GM12801 (cell line): ENCODE measurements around the gene ETV3.

Source experiments
- CTCF ChIP-seq: IDR thresholded peaks from one replicate; pipeline ENCODE4 v1.5.1; 2011; ENCODE audit warnings: control low read depth; ENCODE audit not compliant: insufficient read length; ENCODE audit errors: extremely low read depth

Gene ETV3

GRCh38 chr1:157099633-157100009, 38.6 kb downstream of the ETV3 start, which contains the start of gene ETV3L:
Gene ETV3L (minus strand): TSS chr1:157099808. CDS start chr1:157099523, 285 bp downstream.
- TF ChIP-seq CTCF: no peak

GRCh38 chr1:157098519-157098918, 39.7 kb downstream of the ETV3 start:
- no peak for TF ChIP-seq CTCF

- no peak for TF ChIP-seq CTCF
These were observed 40.5 kb downstream of the ETV3 start for GRCh38 chr1:157097692-157098091.

- TF ChIP-seq CTCF: no peak
These were observed 41.3 kb downstream of the ETV3 start for GRCh38 chr1:157096881-157097280.

- TF ChIP-seq CTCF: no peak
These were observed 42.6 kb downstream of the ETV3 start for GRCh38 chr1:157095551-157095950.

GRCh38 chr1:157095091-157095490, 43.1 kb downstream of the ETV3 start:
- no peak for TF ChIP-seq CTCF

- TF ChIP-seq CTCF: no peak
These were observed 45.4 kb downstream of the ETV3 start for GRCh38 chr1:157092831-157093230.

GRCh38 chr1:157091668-157092273, 46.4 kb downstream of the ETV3 start:
- no peak for TF ChIP-seq CTCF
